Fibroblast of lung (primary cell): ENCODE results near the gene CHRNA5.

Experiments
- CTCF ChIP-seq, 2 donors: IDR thresholded peaks in 1 of 2; conservative IDR thresholded peaks in 1 of 2; 1 replicate in 1 of 2; 2 replicates in 1 of 2; pipeline ENCODE4 v1.5.1; 2011 to 2012; ENCODE audit warnings: low read length in 2 of 2, control low read depth in 1 of 2, inconsistent platforms in 1 of 2, low read depth in 1 of 2, mild to moderate bottlenecking in 1 of 2
- EZH2 ChIP-seq: IDR thresholded peaks from 2 replicates; pipeline ENCODE4 v1.5.1; 2012; ENCODE audit warnings: low read length, control low read depth, mild to moderate bottlenecking; ENCODE audit errors: missing control alignments

- TF ChIP-seq CTCF (conservative IDR thresholded peaks at IDR 0.05 in 1 of 2, IDR thresholded peaks at IDR 0.05 in 1 of 2; ENCODE audit: low read depth in 1 of 2, low read length in 2 of 2) (no peak), EZH2 (no peak)
Observed at GRCh38 chr15:78540141-78540870, 25.0 kb upstream of the CHRNA5 start, which contains the start of gene PSMA4.
